Kidney epithelial cell (primary cell): ENCODE results near the gene CHN1. TPM values are rescaled to one million over a fixed set of nuclear protein-coding genes. Genes with fewer than 3 reads are reported as not detected.

ENCODE experiments used
- DNase-seq: peaks from one replicate; pipeline ENCODE4 v3.0.0-alpha.2; 2010; ENCODE audit warnings: low read depth
- H3K27me3 ChIP-seq: 2 replicates; pipeline ENCODE4 v1.6.0; 2011; ENCODE audit warnings: low read length; ENCODE audit not compliant: control insufficient read depth, insufficient read depth
- H3K36me3 ChIP-seq: 2 replicates; pipeline ENCODE4 v1.5.1; 2011; ENCODE audit warnings: low read length; ENCODE audit not compliant: control insufficient read depth, insufficient read depth
- H3K4me3 ChIP-seq: 2 replicates; pipeline ENCODE4 v1.5.1; 2011; ENCODE audit warnings: low read depth, mild to moderate bottlenecking, control low read depth, low read length
- total RNA-seq: library from RNA; depleted of rRNA; stranded (reverse); fragments of >200 nt; gene quantifications from 2 replicates; pipeline ENCODE4 v1.2.3, GENCODE V29; 2015
- TF ChIP-seq, protein P1 (sequence below): IDR thresholded peaks from 2 replicates; pipeline ENCODE4 v1.5.1; 2011; ENCODE audit warnings: mild to moderate bottlenecking, moderate library complexity, low read length, control low read depth, inconsistent platforms; ENCODE audit not compliant: insufficient read depth, poor library complexity, severe bottlenecking

CHN1 gene
- total RNA-seq, 1 donor from 2014 or later = 19.3 TPM

DNA sequence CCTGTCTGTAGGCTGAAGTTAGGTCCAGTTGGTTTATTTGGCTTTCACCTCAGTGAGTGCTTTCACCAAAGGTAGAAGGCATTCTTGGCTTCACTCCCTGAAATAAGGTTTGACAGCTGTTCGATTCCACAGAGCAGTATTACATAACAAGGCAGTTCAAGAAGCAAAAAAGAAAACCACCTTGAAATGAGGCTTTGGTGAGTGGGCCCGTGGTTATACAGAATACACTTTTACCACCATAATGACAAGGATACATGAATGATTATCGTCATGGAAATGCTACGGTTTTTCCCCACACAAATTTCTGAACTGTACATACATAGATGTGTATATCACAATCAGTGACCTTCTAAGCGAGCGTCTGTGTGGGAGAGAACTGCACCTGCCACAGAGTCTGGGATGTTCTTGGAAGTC lies 160.9 kb downstream of the CHN1 start:
- DNase-seq = no peak
- Histone ChIP-seq H3K27me3 (no peaks in the 10 kb centered on the region), H3K36me3 (no peaks in the 10 kb centered on the region), H3K4me3 (no peak overlapping the region)
- TF ChIP-seq, protein P1, sequence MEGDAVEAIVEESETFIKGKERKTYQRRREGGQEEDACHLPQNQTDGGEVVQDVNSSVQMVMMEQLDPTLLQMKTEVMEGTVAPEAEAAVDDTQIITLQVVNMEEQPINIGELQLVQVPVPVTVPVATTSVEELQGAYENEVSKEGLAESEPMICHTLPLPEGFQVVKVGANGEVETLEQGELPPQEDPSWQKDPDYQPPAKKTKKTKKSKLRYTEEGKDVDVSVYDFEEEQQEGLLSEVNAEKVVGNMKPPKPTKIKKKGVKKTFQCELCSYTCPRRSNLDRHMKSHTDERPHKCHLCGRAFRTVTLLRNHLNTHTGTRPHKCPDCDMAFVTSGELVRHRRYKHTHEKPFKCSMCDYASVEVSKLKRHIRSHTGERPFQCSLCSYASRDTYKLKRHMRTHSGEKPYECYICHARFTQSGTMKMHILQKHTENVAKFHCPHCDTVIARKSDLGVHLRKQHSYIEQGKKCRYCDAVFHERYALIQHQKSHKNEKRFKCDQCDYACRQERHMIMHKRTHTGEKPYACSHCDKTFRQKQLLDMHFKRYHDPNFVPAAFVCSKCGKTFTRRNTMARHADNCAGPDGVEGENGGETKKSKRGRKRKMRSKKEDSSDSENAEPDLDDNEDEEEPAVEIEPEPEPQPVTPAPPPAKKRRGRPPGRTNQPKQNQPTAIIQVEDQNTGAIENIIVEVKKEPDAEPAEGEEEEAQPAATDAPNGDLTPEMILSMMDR = no peak

DNA sequence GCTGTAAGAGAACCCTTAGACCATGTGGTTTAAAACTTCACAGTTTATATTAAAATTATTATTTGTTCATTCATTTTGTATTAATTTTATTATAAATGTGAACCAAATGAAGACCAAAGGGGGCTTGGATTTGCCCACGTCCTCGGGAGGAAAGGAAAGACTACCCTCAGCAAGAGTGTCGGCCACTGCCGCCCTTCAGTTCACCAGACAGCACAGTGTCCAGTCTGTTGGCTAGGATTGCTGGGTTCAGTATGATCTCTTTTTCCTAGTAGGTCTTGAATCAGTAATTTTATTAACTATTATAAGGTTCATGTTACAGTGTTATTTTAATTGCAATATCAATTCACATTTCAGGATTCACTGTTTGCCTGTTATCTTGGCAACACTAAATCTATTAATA lies 162.7 kb downstream of the CHN1 start:
- no peaks in the 10 kb centered on the region for H3K27me3 ChIP-seq
- H3K36me3 ChIP-seq = no peaks in the 10 kb centered on the region
- DNase-seq = no peak
- TF ChIP-seq, protein P1 = no peak
- no peak overlapping the region for H3K4me3 ChIP-seq

DNA sequence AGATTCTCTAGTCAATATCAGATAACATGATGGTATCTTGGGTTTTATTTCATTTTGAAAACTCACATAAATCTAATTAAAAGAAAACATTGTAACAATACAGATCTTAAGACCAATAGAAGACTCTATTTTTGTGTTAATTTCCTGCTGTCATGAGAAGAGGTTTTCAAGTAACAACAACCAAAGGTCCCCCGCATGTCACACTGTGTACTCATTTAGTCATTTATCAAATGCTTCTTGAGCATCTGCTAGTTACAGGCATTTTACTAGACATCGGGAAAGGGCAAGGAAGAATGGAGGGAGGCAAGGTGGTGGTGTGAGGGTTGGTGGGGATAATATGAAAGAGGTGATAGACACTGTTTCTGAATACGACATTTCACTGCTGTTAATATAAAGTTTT lies 163.2 kb downstream of the CHN1 start:
- DNase-seq = no peak
- H3K27me3 ChIP-seq = no peaks in the 10 kb centered on the region
- H3K4me3 ChIP-seq = no peak overlapping the region
- H3K36me3 ChIP-seq = no peaks in the 10 kb centered on the region
- TF ChIP-seq, protein P1 = no peak

DNA sequence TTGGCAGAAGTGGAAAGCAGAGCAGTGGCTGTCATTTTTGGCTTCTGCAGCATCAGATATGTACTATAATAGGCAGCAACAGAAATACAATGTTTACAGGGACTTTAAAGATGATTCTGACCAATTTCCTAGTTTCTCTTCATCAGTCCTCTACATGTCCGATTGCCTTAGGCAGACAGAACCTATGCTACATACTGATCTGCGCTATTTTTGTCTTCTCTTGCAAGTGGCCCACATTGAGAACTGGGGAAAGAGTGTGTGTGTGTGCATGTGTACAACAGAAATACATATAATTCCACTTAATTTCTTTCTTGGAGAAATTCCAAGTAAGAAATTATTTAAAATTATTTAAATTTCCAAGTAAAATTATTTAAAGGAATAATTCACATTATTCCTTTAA lies 163.8 kb downstream of the CHN1 start:
- TF ChIP-seq, protein P1 = no peak
- Histone ChIP-seq H3K36me3 (no peaks in the 10 kb centered on the region), H3K4me3 (no peak overlapping the region), H3K27me3 (no peaks in the 10 kb centered on the region)
- DNase-seq = no peak

DNA sequence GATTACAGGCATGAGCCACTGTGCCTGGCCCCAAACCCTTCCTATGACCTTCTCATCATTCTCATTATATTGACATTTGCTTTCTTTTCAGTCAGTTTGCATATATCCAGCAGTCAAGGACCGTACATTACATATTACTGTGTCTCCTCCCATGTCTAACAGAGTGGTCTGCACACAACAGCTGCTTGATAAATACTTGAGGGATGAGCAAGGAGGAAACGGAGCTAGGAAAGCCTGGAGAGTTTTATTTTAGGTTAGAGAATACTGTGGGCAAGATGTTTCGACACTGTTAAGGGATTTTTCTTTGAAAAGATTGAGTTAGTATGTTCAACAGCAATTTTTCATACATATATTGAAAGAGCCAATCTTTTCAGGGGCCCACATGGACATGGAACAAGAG lies 164.7 kb downstream of the CHN1 start:
- H3K36me3 ChIP-seq = no peaks in the 10 kb centered on the region
- TF ChIP-seq, protein P1 = no peak
- no peak overlapping the region for H3K4me3 ChIP-seq
- no peak for DNase-seq
- no peaks in the 10 kb centered on the region for H3K27me3 ChIP-seq

DNA sequence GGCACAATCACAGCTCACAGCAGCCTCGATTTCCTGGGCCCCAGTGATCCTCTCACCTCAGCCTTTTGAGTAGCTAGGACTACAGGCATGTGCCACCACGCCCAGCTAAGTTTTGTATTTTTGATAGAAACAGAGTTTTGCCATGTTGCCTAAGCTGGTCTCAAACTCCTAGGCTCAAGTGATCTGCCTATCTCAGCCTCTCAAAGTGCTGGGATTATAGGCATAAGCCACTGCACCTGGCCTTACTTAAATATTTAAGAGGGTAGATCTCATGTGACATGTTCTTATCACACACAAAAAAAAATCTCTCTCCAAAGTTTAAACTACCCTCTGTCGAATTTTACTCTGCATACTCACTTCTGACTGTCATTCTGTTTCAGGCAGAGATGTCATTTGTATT lies 165.5 kb downstream of the CHN1 start:
- H3K27me3 ChIP-seq = no peaks in the 10 kb centered on the region

More for the DNA sequence above, 165.5 kb downstream of the CHN1 start:
- Histone ChIP-seq H3K36me3 (no peaks in the 10 kb centered on the region), H3K4me3 (no peak overlapping the region)
- TF ChIP-seq, protein P1 = no peak
- DNase-seq = no peak
